COR-L47 (cell line): ENCODE data around the gene LHFPL3.
A peak's percentile ranks its signal among the peaks of the same experiment; 100 is the strongest.
"Not testable (repeated sequence)": the region's sequence is repeated elsewhere in the genome, so short reads cannot be mapped to it uniquely, and the experiment has no call there.

ENCODE experiments used
- DNase-seq: peaks from one replicate; lab custom pipeline; 2025; lab: John Stamatoyannopoulos, UW

Gene LHFPL3

GRCh38 chr7:104482362-104483037 lies 154.1 kb downstream of the LHFPL3 start:
- peak; percentile 65 for DNase-seq

DNA sequence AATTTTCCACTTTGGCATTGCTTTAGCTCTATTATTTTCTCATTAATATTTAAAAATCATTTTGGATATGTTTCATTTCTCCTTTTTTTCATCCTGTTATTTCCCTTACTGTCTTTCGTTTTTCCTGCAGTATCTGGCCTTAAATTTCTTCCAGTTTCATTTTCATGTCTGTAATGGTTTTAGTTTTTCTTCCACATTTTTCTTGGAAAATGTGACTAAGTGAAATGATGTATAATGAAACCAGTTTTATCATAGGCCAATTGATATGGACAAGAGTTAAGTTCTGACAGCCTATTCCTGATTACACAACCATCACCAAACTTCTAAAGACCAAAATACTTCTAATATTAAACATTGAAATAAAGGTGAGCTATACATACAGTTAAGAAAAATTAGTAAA lies 158.5 kb downstream of the LHFPL3 start:
- DNase-seq = no peak

DNA sequence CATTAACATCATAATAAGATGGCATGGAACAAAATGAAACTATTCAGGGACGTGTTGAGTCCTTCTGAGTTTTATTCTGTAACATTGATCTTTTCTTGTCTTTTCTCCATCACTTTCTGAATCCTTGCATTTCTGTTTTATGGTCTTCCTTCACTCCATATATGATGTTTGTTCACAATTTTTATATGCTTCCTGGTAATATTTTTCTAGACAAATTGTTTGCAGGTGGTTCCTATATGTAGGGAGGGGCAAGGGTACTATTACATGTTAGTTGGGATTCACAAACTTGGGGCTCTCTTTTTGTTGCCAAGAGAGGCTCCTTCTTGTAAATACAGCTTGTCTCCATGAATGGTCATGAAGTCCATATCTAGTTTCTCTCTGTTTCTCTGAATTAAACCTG lies 159.2 kb downstream of the LHFPL3 start:
- no peak for DNase-seq

GRCh38 chr7:104497379-104497967 lies 169.1 kb downstream of the LHFPL3 start:
- DNase-seq = no peak

- DNase-seq = no peak
Observed at GRCh38 chr7:104499975-104500374, 171.6 kb downstream of the LHFPL3 start.

DNA sequence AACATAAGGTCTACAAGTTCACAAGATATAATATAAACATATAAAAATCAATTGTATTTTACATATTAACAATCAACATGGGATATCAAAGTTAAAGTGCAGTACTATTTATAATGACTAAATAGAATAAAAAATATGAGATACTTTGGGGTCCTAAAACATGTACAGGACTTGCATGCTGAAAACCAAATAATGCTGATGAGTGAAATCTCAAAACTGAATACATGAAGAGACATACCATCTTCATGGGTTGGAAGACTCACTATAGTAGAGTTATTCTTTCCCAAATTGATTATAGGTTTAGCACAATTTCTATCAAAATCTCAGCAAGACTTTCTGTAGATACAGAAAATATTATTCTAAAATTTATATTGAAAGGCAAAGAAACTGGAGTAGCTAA lies 181.5 kb downstream of the LHFPL3 start:
- DNase-seq = no peak

- no peak for DNase-seq
Observed at GRCh38 chr7:104524853-104525252, 196.4 kb downstream of the LHFPL3 start.

DNA sequence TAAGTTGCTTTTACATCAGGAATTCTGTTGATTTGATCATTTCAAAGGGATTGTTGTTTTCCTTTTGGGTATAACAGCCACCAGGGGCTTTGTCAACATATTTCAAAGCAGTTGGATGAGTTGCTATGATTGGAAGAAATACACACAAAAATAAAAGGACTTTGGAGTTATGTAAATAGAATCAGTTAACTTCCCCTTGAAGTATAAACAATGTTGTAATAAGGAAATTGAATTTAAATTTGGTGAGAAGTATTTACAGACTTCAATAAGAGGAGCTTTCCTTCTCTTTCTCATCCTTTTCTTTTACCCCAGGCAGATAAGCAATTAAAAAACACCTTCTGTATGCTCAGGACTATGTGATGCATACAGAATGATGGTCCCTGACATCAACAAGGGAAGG lies 199.7 kb downstream of the LHFPL3 start:
- no peak for DNase-seq

DNA sequence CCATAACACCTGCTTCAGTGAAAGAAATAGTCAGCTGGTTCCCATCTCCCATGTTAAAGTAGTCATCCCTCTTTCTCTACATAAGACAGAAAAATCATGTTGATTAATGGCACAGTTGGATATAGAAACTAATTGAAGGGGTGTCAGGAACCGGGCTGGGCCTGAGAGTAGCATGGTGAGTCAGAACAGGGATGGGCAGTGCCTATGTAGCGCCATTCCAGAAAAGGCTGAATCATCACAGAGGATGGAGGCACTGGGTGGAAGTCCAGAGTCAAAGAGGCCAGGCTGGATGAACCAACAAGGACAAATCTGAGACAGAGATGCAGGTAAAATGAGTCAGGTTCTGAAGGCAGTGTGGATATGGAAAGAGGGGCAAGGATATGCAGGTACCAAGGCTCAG lies 201.2 kb downstream of the LHFPL3 start:
- no peak for DNase-seq

- DNase-seq = no peak
Observed at GRCh38 chr7:104530251-104530650, 201.8 kb downstream of the LHFPL3 start.

DNA sequence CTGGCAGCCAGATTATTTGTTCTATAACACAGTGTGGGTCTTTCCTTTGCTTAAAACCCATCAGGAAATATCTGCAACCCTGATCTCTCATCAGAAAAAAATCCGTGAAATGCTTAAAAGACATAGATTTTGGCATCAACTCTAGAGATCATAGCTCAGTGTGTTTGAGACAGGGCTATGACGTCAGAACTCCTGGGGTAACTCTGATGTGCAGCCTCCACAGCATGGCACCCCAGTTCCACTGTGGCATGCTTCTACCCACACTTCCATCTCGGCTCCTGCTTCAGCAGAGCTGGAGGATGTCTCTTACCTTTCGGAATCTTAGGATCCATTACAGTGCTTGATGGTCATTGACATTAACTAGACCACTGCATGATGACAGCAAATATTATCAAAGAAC lies 205.7 kb downstream of the LHFPL3 start:
- no peak for DNase-seq

GRCh38 chr7:104535841-104536240 lies 207.4 kb downstream of the LHFPL3 start:
- no peak for DNase-seq

GRCh38 chr7:104536956-104537355 lies 208.6 kb downstream of the LHFPL3 start:
- no peak for DNase-seq

DNA sequence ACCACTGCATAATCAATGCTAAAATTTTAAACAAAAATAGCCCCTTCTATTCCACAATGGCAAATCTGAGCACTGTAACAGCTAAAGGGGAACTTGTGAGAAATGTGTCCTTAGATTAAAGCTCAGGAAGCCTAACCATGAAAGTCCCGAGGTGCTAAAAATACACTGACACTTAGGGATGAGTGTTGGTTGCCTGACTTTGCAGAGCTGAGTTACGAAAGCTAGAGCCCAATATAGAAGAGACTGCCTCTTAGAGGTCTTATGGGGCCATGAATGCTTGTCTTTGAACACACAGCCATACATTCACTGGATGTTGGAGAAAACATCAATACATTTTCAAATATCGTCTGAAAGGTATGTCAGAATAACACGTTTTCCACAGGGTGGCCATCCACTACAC lies 209.7 kb downstream of the LHFPL3 start:
- no peak for DNase-seq

GRCh38 chr7:104541897-104542296 lies 213.5 kb downstream of the LHFPL3 start:
- no peak for DNase-seq

- no peak for DNase-seq
Observed at GRCh38 chr7:104548861-104549260, 220.5 kb downstream of the LHFPL3 start.

GRCh38 chr7:104550362-104550761 lies 222.0 kb downstream of the LHFPL3 start:
- DNase-seq = no peak

DNA sequence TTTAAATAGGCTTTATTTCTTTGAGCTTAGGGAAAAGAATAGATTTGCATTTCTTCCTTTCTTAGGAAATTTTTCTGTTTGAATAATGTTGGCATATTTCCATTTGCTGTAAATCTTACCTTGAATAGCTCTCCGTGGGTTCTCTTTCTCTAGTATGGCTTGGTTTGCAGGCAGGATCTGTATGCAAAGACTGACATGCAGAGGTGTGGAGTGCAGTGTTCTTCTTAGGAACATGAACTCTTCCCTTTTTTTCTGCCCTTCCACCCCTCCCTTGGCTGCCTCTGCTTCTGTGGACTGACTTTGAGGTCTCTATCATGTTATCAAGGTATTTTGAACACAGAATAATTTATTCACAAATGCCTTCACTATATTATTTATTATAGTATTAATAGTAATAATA lies 222.8 kb downstream of the LHFPL3 start:
- no peak for DNase-seq

GRCh38 chr7:104552102-104552501 lies 223.7 kb downstream of the LHFPL3 start:
- no peak for DNase-seq

GRCh38 chr7:104553074-104553473 lies 224.7 kb downstream of the LHFPL3 start:
- DNase-seq = no peak

- DNase-seq = not testable (repeated sequence)
Observed at GRCh38 chr7:104563350-104563901, 235.0 kb downstream of the LHFPL3 start.

DNA sequence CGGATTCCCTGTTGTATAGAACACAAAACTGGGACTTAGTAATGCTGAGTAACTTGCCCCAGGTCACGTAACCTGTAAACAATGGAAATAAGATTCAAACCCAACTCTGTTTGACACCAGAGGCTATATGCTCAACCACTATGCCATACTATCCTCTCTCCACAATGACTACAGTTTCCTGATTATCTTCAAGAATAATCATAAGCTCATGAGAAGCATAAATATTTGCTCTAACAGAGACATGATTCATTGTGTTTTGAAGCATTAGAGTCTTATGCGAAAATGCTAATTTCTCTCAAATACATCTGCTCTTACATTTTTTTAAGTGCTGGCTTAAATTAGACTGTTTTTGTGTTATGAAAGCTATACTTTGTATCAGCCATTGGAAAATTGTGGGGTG lies 241.3 kb downstream of the LHFPL3 start:
- no peak for DNase-seq

DNA sequence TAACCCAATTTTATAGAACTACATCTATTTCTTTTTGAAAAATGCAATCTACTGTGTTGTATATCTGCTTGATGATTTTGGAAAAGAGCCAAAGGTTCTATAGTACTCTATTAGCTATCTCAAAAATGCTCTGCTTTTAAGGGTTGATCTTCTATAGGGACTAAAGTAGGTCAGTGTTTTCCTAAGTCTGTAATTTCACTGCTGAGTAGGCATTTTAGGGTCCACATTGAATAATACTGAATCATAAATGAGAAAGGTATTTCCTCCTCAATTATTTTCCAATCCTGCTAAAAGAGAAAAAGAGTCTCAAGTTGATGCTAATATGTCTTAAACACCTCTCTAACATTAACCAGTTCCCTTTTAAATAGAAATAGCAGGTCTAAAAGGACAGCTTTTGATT lies 244.2 kb downstream of the LHFPL3 start:
- no peak for DNase-seq

DNA sequence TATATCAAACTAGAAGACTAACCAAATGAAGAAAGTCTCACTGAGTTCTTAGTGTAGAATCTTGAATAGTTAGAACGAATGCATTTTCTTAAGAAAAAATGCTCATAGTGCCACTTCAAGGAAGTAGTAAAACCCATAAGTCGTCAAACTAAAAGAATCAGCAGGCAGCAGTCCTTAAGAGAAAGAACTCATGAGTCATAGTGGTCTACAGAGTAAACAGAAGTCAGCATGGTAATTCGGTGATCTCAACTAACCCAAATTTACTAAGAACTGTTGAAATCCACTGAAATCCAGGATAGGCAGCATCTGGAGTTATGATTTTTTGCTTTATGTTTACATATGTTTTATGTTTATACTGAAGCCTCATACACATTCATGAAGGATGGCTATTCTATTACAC lies 256.2 kb downstream of the LHFPL3 start:
- DNase-seq = no peak
